ENCODE results near the gene AAK1. TPM values are rescaled to one million over a fixed set of nuclear protein-coding genes. Genes with fewer than 3 reads are reported as not detected.

AAK1 gene
- total and polyA plus RNA-seq, 2 experiments from 2014 or later: 39.0 to 52.4 TPM

GRCh38 chr2:69538249-69538648 lies 105.3 kb downstream of the AAK1 start:
- Mint-ChIP-seq H3K9me3 (no peaks in the 10 kb centered on the region), H3K27ac (no peak overlapping the region), H3K36me3 (ENCODE audit: low read depth) (peaks cover 4% of the 10 kb centered on the region), H3K4me3 (no peak overlapping the region), H3K4me1 (no peaks in the 10 kb centered on the region; the same call in 2 of the 3 replicates), H3K27me3 (ENCODE audit: insufficient read depth, low read depth, poor library complexity) (no peaks in the 10 kb centered on the region)
- H3K9me2 ChIP-seq (ENCODE audit: insufficient read depth): no peaks in the 10 kb centered on the region
- no peak overlapping the region for H3K27ac ChIP-seq (ENCODE audit: low read depth)
- H3K27me3 ChIP-seq (ENCODE audit: insufficient read depth): no peaks in the 10 kb centered on the region
- no peaks in the 10 kb centered on the region for H3F3A ChIP-seq (replicated peaks; ENCODE audit: low read depth)
- H3K4me1 ChIP-seq (ENCODE audit: insufficient read depth): no peaks in the 10 kb centered on the region
- no peaks in the 10 kb centered on the region for H3K79me2 ChIP-seq (replicated peaks; ENCODE audit: insufficient read depth)
- no peak overlapping the region for H3K4me3 ChIP-seq
- TF ChIP-seq EZH2 (IDR thresholded peaks at IDR 0.05; ENCODE audit: low read depth, unreplicated experiment) (no peak), REST (IDR thresholded peaks at IDR 0.05; ENCODE audit: unreplicated experiment) (no peak), ZNF114 (CRISPR knock-in tag; IDR thresholded peaks at IDR 0.05) (no peak), CREB1 (CRISPR knock-in tag; IDR thresholded peaks at IDR 0.05; ENCODE audit: low read depth) (no peak), STAT1 (IDR thresholded peaks at IDR 0.05; ENCODE audit: unreplicated experiment) (no peak), EZH2phosphoT487 (IDR thresholded peaks at IDR 0.05; ENCODE audit: unreplicated experiment) (no peak), JUNB (IDR thresholded peaks at IDR 0.05; ENCODE audit: unreplicated experiment) (no peak), ZNF331 (CRISPR knock-in tag; IDR thresholded peaks at IDR 0.05; ENCODE audit: low read depth) (no peak), NANOG (IDR thresholded peaks at IDR 0.05; ENCODE audit: borderline replicate concordance) (no peak), POLR2AphosphoS5 (IDR thresholded peaks at IDR 0.05; ENCODE audit: low read depth) (no peak), CTCF (conservative IDR thresholded peaks at IDR 0.05; ENCODE audit: low read depth in 2 of 2) (no peak), ZNF462 (CRISPR knock-in tag; IDR thresholded peaks at IDR 0.05) (no peak)
- TF ChIP-seq, protein P1, sequence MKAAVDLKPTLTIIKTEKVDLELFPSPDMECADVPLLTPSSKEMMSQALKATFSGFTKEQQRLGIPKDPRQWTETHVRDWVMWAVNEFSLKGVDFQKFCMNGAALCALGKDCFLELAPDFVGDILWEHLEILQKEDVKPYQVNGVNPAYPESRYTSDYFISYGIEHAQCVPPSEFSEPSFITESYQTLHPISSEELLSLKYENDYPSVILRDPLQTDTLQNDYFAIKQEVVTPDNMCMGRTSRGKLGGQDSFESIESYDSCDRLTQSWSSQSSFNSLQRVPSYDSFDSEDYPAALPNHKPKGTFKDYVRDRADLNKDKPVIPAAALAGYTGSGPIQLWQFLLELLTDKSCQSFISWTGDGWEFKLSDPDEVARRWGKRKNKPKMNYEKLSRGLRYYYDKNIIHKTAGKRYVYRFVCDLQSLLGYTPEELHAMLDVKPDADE (IDR thresholded peaks at IDR 0.05): no peak
- no peak for ATAC-seq
- H2AFZ ChIP-seq: no peak overlapping the region
- DNase-seq (ENCODE audit: low spot score): no peak
- H3K36me3 ChIP-seq (ENCODE audit: insufficient read depth): no peaks in the 10 kb centered on the region
- H3K4me2 ChIP-seq: no peak overlapping the region
- no peaks in the 10 kb centered on the region; the same call in 1 of the 2 replicates for H4K20me1 ChIP-seq (replicated peaks; ENCODE audit: insufficient read depth)

Measured in GM23338 (cell line).